ENCODE measurements around the gene PLEKHB1. TPM values are rescaled to one million over a fixed set of nuclear protein-coding genes. Genes with fewer than 3 reads are reported as not detected.
"Not testable (repeated sequence)": the region's sequence is repeated elsewhere in the genome, so short reads cannot be mapped to it uniquely, and the experiment has no call there.

Gene PLEKHB1
- total RNA-seq, 1 donor from 2014 or later, result 4.6 TPM

GRCh38 chr11:73667891-73668290 is 21.5 kb downstream of the PLEKHB1 start:
- DNase-seq (ENCODE audit: low read depth), result no peak
- H3K4me3 ChIP-seq (ENCODE audit: low read depth, low read length), result no peak overlapping the region
- TF ChIP-seq, protein P1, sequence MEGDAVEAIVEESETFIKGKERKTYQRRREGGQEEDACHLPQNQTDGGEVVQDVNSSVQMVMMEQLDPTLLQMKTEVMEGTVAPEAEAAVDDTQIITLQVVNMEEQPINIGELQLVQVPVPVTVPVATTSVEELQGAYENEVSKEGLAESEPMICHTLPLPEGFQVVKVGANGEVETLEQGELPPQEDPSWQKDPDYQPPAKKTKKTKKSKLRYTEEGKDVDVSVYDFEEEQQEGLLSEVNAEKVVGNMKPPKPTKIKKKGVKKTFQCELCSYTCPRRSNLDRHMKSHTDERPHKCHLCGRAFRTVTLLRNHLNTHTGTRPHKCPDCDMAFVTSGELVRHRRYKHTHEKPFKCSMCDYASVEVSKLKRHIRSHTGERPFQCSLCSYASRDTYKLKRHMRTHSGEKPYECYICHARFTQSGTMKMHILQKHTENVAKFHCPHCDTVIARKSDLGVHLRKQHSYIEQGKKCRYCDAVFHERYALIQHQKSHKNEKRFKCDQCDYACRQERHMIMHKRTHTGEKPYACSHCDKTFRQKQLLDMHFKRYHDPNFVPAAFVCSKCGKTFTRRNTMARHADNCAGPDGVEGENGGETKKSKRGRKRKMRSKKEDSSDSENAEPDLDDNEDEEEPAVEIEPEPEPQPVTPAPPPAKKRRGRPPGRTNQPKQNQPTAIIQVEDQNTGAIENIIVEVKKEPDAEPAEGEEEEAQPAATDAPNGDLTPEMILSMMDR (conservative IDR thresholded peaks at IDR 0.05; ENCODE audit: low read depth, low read length), result no peak

DNA sequence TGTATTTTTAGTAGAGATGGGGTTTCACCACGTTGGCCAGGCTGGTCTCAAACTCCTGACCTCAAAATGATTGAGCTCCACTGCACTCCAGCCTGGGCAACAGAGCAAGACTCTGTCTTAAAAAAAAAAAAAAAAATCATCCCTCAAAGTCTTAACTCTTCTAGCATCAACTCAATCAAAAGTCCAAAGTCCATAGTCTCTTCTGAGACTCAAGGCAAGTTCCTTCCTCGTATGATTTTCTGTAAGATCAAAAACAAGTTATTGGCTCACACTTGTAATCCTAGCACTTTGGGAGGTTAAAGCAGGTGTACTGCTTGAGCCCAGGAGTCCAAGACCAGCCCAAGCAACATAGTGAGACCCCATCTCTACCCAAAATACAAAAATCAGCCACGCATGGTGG is 24.4 kb downstream of the PLEKHB1 start:
- DNase-seq (ENCODE audit: low read depth), result no peak
- H3K4me3 ChIP-seq (ENCODE audit: low read depth, low read length), result no peak overlapping the region
- TF ChIP-seq, protein P1 (conservative IDR thresholded peaks at IDR 0.05; ENCODE audit: low read depth, low read length), result no peak

DNA sequence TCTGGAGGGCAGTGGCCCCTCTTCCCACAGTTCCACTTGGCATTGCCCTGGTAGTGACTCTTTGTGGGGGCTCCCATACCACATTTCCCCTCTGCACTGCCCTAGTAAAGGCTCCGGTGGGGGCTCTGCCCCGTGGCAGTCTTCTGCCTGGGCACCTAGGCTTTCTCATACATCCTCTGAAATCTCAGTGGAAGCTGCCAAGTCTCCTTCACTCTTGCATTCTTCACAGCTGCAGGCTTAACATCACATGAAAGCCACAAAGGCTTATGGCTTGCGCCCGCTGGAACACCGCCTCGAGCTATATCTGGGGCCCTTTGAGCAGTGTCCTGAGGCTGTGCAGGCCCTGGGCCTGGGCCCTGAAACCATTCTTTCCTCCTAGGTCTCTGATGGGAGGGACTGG is 25.3 kb downstream of the PLEKHB1 start:
- TF ChIP-seq, protein P1 (conservative IDR thresholded peaks at IDR 0.05; ENCODE audit: low read depth, low read length), result no peak
- DNase-seq (ENCODE audit: low read depth), result no peak

GRCh38 chr11:73676552-73676951 is 30.2 kb downstream of the PLEKHB1 start:
- not testable (repeated sequence) for DNase-seq (ENCODE audit: low read depth)

More for the DNA sequence above, 25.3 kb downstream of the PLEKHB1 start:
- H3K4me3 ChIP-seq (ENCODE audit: low read depth, low read length), result no peak overlapping the region

GRCh38 chr11:73680687-73681086 is 34.3 kb downstream of the PLEKHB1 start:
- no peak overlapping the region for H3K4me3 ChIP-seq (ENCODE audit: low read depth, low read length)
- no peak for DNase-seq (ENCODE audit: low read depth)
- TF ChIP-seq, protein P1 (conservative IDR thresholded peaks at IDR 0.05; ENCODE audit: low read depth, low read length), result no peak

More at GRCh38 chr11:73676552-73676951, 30.2 kb downstream of the PLEKHB1 start:
- not testable (repeated sequence) for H3K4me3 ChIP-seq (ENCODE audit: low read depth, low read length)

- no peak overlapping the region for H3K4me3 ChIP-seq (ENCODE audit: low read depth, low read length)
- DNase-seq (ENCODE audit: low read depth), result no peak
- TF ChIP-seq, protein P1 (conservative IDR thresholded peaks at IDR 0.05; ENCODE audit: low read depth, low read length), result no peak
Measured at GRCh38 chr11:73693899-73694525, 47.6 kb downstream of the PLEKHB1 start.

- TF ChIP-seq, protein P1 (conservative IDR thresholded peaks at IDR 0.05; ENCODE audit: low read depth, low read length), result no peak
- no peak overlapping the region for H3K4me3 ChIP-seq (ENCODE audit: low read depth, low read length)
- no peak for DNase-seq (ENCODE audit: low read depth)
Measured at GRCh38 chr11:73705053-73705452, 58.7 kb downstream of the PLEKHB1 start.

All from epithelial cell of proximal tubule (primary cell).